Measurements from ENCODE around the gene TUBG2. TPM values are rescaled to one million over a fixed set of nuclear protein-coding genes. Genes with fewer than 3 reads are reported as not detected.

Gene TUBG2
- total RNA-seq, 1 experiment from 2014 or later, result 23.8 TPM

GRCh38 chr17:42677921-42678781, 19.1 kb downstream of the TUBG2 start:
- intact Hi-C loops (cut with micrococcal nuclease; ENCODE audit: unreplicated experiment), result loop anchor here (1.0 to 5.0 kb wide), 3 partner anchors 60 to 84 kb away; partner anchors contain the start of genes RAMP2, RETREG3 and TUBG1
- ChIA-PET POLR2A (interaction anchor here (0.5 to 2.2 kb wide), 6 partner anchors 15 to 320 kb away, joined by 3 to 8 read pairs (median 4); partner anchors contain the start of genes BECN1, RPL27 and STAT3), CTCF (interaction anchor here (0.6 to 3.5 kb wide), 7 partner anchors 59 to 145 kb away, joined by 3 to 38 read pairs (median 4); partner anchors contain the start of genes PSMC3IP, RETREG3, TUBG1 and WNK4)
- DNase-seq, result peak; percentile 96 to 99
- peaks cover 28% of the 10 kb centered on the region for H3K36me3 Mint-ChIP-seq (ENCODE audit: insufficient read depth, unreplicated experiment)
- H3K9me3 ChIP-seq, result no peaks in the 10 kb centered on the region
- peak overlapping the region; percentile 89 for H3K4me3 Mint-ChIP-seq (ENCODE audit: unreplicated experiment)
- TF ChIP-seq CTCF (IDR thresholded peaks at IDR 0.05; ENCODE audit: insufficient read depth in 1 of 2, low read depth in 1 of 2, low read length in 1 of 2, severe bottlenecking in 1 of 2, unreplicated experiment in 1 of 2), result no peak
- H3K27me3 Mint-ChIP-seq (ENCODE audit: insufficient read depth, unreplicated experiment), result no peaks in the 10 kb centered on the region
- H3K27ac Mint-ChIP-seq (ENCODE audit: unreplicated experiment), result peak overlapping the region; percentile 95
- H3K9me3 Mint-ChIP-seq (ENCODE audit: unreplicated experiment), result no peaks in the 10 kb centered on the region
- TSS peak; percentile 92 for BruUV-seq (replicated peaks)
- peak overlapping the region; percentile 79 for H3K4me3 ChIP-seq (ENCODE audit: low read depth, low read length)
- H3K36me3 ChIP-seq (ENCODE audit: control insufficient read depth, insufficient read depth, low read length), result no peaks in the 10 kb centered on the region; the same call in 1 of the 2 replicates
- peaks cover 8% of the 10 kb centered on the region for H3K4me1 Mint-ChIP-seq (ENCODE audit: low read depth, unreplicated experiment)
- peaks cover 30% of the 10 kb centered on the region for H3K4me1 ChIP-seq
- no peaks in the 10 kb centered on the region for H3K27me3 ChIP-seq (replicated peaks; ENCODE audit: control insufficient read depth, insufficient read depth, low read length)

- intact Hi-C loops (cut with micrococcal nuclease; ENCODE audit: unreplicated experiment), result loop anchor here (1.0 to 5.0 kb wide), 3 partner anchors 61 to 101 kb away; partner anchors contain the start of gene RAMP2
- ChIA-PET POLR2A (interaction anchor here (0.6 to 1.2 kb wide), 6 partner anchors 60 to 1488 kb away, joined by 3 to 5 read pairs (median 4); partner anchors contain the start of genes BECN1, RETREG3, STAT3 and TUBG1), CTCF (interaction anchor here (0.6 to 3.5 kb wide), 6 partner anchors 20 to 101 kb away, joined by 4 to 38 read pairs (median 19); partner anchors contain the start of genes PSMC3IP, RETREG3, TUBG1 and TUBG2)
- Histone ChIP-seq H3K27me3 (replicated peaks; ENCODE audit: control insufficient read depth, insufficient read depth, low read length) (no peaks in the 10 kb centered on the region), H3K4me1 (peaks cover 32% of the 10 kb centered on the region), H3K36me3 (ENCODE audit: control insufficient read depth, insufficient read depth, low read length) (no peaks in the 10 kb centered on the region), H3K4me3 (ENCODE audit: low read depth, low read length) (peak overlapping the region; percentile 79), H3K9me3 (no peaks in the 10 kb centered on the region)
- peak; percentile 59 to 74 for DNase-seq
- Mint-ChIP-seq H3K9me3 (ENCODE audit: unreplicated experiment) (no peaks in the 10 kb centered on the region), H3K36me3 (ENCODE audit: insufficient read depth, unreplicated experiment) (peaks cover 28% of the 10 kb centered on the region), H3K4me1 (ENCODE audit: low read depth, unreplicated experiment) (peaks cover 8% of the 10 kb centered on the region), H3K27me3 (ENCODE audit: insufficient read depth, unreplicated experiment) (no peaks in the 10 kb centered on the region), H3K4me3 (ENCODE audit: unreplicated experiment) (peak overlapping the region; percentile 89), H3K27ac (ENCODE audit: unreplicated experiment) (peak overlapping the region; percentile 95)
- no TSS peak for BruUV-seq (replicated peaks)
- no peak for TF ChIP-seq CTCF (IDR thresholded peaks at IDR 0.05; ENCODE audit: insufficient read depth in 1 of 2, low read depth in 1 of 2, low read length in 1 of 2, severe bottlenecking in 1 of 2, unreplicated experiment in 1 of 2)
Observed at GRCh38 chr17:42678951-42679491, 19.9 kb downstream of the TUBG2 start.

All from Caco-2 (cell line).